Colonic mucosa (tissue), 4 donors: Measurements from ENCODE around the gene GLRX. TPM values are rescaled to one million over a fixed set of nuclear protein-coding genes. Genes with fewer than 3 reads are reported as not detected.

ENCODE experiments used
- DNase-seq: peaks from one replicate; pipeline ENCODE4 v3.0.0-alpha.2; 2020
- H3K27ac ChIP-seq: fragments of 200-600 bp; one replicate; pipeline ENCODE4 v1.8.0; 2021
- H3K27me3 ChIP-seq: fragments of 200-600 bp; one replicate; pipeline ENCODE4 v1.8.0; 2021
- H3K36me3 ChIP-seq: fragments of 200-600 bp; one replicate; pipeline ENCODE4 v1.8.0; 2021
- H3K4me1 ChIP-seq: fragments of 200-600 bp; one replicate; pipeline ENCODE4 v1.8.0; 2021; ENCODE audit warnings: mild to moderate bottlenecking
- H3K4me3 ChIP-seq: fragments of 200-600 bp; one replicate; pipeline ENCODE4 v1.8.0; 2021
- H3K9ac ChIP-seq, 2 donors: one replicate each; pipeline ENCODE4 v1.7.0; 2013; ENCODE audit warnings: control low read depth in 2 of 2, low read depth in 2 of 2, low read length in 2 of 2
- H3K9me3 ChIP-seq: fragments of 200-600 bp; one replicate; pipeline ENCODE4 v1.8.0; 2021
- CTCF ChIP-seq: fragments of 200-600 bp; IDR thresholded peaks from one replicate; pipeline ENCODE4 v1.8.0; 2022; ENCODE audit warnings: antibody characterized with exemption, mild to moderate bottlenecking
- intact Hi-C: fragments of 100-400 bp; cut with DNase I; formaldehyde crosslinking; loops from one replicate; pipeline ENCODE4 v1.14.1; 2022
- total RNA-seq, 2 donors: library from RNA; stranded (reverse); fragmentation: NEBNext Ultra II Directional in 1 of 2; extraction: Animal tissue kit (Norgen Biotek cat#: 25700) in 1 of 2; gene quantifications; one replicate each; pipeline ENCODE4 v1.2.1, GENCODE V29; 2021
- donor health status: healthy.
- donor health status: DM: no; HTN: no; CAD: no.
- donor health status: DM: no; HTN: no; CAD: no.

The GLRX gene
- total RNA-seq, 2 donors from 2014 or later: 52.8 to 89.6 TPM

GRCh38 chr5:95797301-95797700 is 25.2 kb downstream of the GLRX start:
- Histone ChIP-seq H3K27me3 (no peaks in the 10 kb centered on the region), H3K27ac (no peak overlapping the region), H3K9ac (no peak overlapping the region), H3K4me1 (no peaks in the 10 kb centered on the region), H3K4me3 (no peak overlapping the region), H3K9me3 (no peaks in the 10 kb centered on the region), H3K36me3 (no peaks in the 10 kb centered on the region)
- intact Hi-C loops: no loop called here
- no peak for DNase-seq
- TF ChIP-seq CTCF: no peak

DNA sequence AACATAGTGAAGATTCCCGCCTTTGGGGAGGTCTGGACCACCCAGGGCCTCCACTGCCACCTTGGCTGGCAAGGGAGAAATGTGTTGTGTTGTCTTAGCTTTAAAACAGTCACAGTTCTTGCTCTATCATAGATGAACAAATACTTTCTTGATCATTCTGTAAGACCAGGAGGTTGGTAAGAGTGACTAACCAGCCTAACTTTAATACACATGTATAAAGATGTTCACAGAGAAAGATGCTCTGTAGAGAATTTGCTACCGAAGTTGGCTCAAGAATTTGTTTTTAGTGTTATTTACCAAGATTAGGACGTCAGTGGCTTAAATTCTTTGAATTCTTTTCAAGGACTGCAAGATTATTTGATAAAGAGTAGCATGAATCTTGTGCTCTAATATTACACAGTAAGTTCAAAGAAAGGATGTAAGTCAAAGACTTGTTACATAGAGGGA is 28.4 kb downstream of the GLRX start:
- no peaks in the 10 kb centered on the region for H3K27me3 ChIP-seq
- intact Hi-C loops: no loop called here
- H3K4me1 ChIP-seq: no peaks in the 10 kb centered on the region
- no peaks in the 10 kb centered on the region for H3K9me3 ChIP-seq
- no peak overlapping the region for H3K4me3 ChIP-seq
- no peak overlapping the region for H3K9ac ChIP-seq
- no peak for DNase-seq
- TF ChIP-seq CTCF: no peak
- H3K27ac ChIP-seq: no peak overlapping the region
- no peaks in the 10 kb centered on the region for H3K36me3 ChIP-seq

DNA sequence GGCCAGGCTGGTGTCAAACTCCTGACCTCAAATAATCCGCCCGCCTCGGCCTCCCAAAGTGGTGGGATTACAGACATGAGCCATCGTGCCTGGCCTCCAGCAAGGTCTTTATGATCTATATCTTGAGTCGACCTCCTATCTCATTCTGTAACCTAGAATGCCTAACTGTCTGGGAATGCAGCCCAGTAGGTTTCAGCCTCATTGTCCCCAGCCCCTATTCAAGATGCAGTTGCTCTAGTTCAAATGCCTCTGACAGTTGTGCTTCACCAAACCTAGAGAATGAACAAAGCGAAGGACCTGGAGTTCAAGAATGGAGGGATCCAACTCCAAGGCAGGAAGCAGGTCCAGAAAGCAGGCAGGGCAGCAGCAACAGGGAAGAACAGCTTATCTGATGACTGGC is 30.8 kb downstream of the GLRX start:
- TF ChIP-seq CTCF: no peak
- Histone ChIP-seq H3K27me3 (no peaks in the 10 kb centered on the region), H3K36me3 (no peaks in the 10 kb centered on the region), H3K9me3 (no peaks in the 10 kb centered on the region), H3K4me3 (no peak overlapping the region), H3K4me1 (no peaks in the 10 kb centered on the region), H3K27ac (no peak overlapping the region), H3K9ac (no peak overlapping the region)
- intact Hi-C loops: no loop called here
- no peak for DNase-seq

GRCh38 chr5:95788493-95788892 is 34.0 kb downstream of the GLRX start:
- intact Hi-C loops: no loop called here
- no peak for DNase-seq

GRCh38 chr5:95786821-95787418 is 35.6 kb downstream of the GLRX start:
- intact Hi-C loops: no loop called here
- Histone ChIP-seq H3K27me3 (no peaks in the 10 kb centered on the region), H3K4me3 (no peak overlapping the region), H3K9ac (no peak overlapping the region), H3K36me3 (no peaks in the 10 kb centered on the region), H3K9me3 (no peaks in the 10 kb centered on the region), H3K4me1 (no peaks in the 10 kb centered on the region), H3K27ac (no peak overlapping the region)
- DNase-seq: no peak
- TF ChIP-seq CTCF: no peak

More at GRCh38 chr5:95788493-95788892, 34.0 kb downstream of the GLRX start:
- Histone ChIP-seq H3K27ac (no peak overlapping the region), H3K36me3 (no peaks in the 10 kb centered on the region), H3K27me3 (no peaks in the 10 kb centered on the region), H3K9ac (no peak overlapping the region), H3K9me3 (no peaks in the 10 kb centered on the region), H3K4me1 (no peaks in the 10 kb centered on the region), H3K4me3 (no peak overlapping the region)
- no peak for TF ChIP-seq CTCF
